ENCODE data around the gene GRIK3.

GRIK3 gene

DNA sequence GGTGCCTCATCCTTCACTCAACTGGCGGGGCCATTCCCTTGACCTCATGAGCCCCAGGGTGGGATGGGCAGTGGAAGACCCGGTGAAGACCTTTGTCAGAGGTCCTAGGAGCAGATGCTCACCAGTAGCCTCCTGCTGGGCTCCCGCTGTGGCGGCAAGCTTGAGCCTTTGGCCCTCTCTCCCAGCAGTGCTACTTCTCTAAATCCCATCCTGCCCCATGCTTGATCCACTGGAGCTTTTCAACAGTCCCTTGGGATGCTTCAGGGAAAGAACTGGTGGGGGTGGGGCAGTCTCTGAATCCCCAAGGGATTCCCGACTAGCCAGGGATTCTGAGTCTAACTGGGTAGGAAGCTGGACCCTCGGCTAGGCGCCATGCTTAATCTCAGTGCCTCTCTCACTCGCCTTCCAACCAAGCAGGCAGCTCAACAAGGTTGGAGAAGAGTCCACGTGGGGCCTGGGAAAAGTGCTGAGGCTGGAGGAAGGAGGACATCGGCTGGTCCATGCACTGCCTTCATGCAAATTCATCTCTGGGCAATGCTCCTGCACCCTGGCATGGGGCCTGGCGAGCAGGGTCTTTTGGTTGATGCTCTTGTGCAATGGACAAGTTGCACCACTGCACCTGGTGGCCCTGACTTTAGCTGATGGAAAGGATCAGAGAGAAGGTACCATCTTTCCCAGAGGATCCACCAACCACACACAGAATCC, 190.3 kb downstream of the GRIK3 start:
- H4K20me1 ChIP-seq (ENCODE audit: insufficient read depth, low read length), result no peaks in the 10 kb centered on the region
- no peak overlapping the region for H3K4me3 ChIP-seq (ENCODE audit: low read length)
- no peaks in the 10 kb centered on the region for H3K4me1 ChIP-seq (ENCODE audit: low read length)
- H3K9ac ChIP-seq (ENCODE audit: low read length), result no peak overlapping the region
- H2AFZ ChIP-seq (ENCODE audit: low read depth, low read length), result no peak overlapping the region
- TF ChIP-seq, protein P1, sequence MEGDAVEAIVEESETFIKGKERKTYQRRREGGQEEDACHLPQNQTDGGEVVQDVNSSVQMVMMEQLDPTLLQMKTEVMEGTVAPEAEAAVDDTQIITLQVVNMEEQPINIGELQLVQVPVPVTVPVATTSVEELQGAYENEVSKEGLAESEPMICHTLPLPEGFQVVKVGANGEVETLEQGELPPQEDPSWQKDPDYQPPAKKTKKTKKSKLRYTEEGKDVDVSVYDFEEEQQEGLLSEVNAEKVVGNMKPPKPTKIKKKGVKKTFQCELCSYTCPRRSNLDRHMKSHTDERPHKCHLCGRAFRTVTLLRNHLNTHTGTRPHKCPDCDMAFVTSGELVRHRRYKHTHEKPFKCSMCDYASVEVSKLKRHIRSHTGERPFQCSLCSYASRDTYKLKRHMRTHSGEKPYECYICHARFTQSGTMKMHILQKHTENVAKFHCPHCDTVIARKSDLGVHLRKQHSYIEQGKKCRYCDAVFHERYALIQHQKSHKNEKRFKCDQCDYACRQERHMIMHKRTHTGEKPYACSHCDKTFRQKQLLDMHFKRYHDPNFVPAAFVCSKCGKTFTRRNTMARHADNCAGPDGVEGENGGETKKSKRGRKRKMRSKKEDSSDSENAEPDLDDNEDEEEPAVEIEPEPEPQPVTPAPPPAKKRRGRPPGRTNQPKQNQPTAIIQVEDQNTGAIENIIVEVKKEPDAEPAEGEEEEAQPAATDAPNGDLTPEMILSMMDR (IDR thresholded peaks at IDR 0.05; ENCODE audit: low read depth, low read length), result no peak
- no peak for TF ChIP-seq EZH2phosphoT487 (IDR thresholded peaks at IDR 0.05; ENCODE audit: low read depth)
- H3K27me3 ChIP-seq (ENCODE audit: low read depth, low read length), result peaks cover 10% of the 10 kb centered on the region
- H3K9me3 ChIP-seq (ENCODE audit: insufficient read depth, low read length), result no peaks in the 10 kb centered on the region
- no peaks in the 10 kb centered on the region for H3K36me3 ChIP-seq (replicated peaks; ENCODE audit: low read depth, low read length)
- H3K27ac ChIP-seq (ENCODE audit: low read length), result no peak overlapping the region
- no peak overlapping the region for H3K4me2 ChIP-seq (ENCODE audit: low read length)
- H3K79me2 ChIP-seq (ENCODE audit: low read length), result no peaks in the 10 kb centered on the region

DNA sequence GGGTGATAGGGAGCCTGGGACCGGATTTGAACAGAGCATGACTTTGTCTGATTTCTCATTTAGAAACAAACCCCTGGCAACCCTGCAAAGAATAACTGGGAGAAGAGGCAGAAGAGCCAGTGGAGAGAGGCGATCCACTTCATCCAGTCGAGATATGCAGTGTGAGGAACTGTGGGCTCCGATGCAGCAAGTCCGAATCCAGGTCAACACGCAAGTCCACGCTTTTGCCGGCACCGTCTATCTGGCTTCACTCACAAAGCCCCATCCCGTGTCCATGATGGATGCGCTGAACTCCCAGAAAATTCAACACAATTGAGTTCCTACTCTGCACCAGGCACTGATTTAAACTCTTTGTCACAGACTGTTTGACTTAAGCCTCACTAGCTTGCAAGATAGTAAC, 191.3 kb downstream of the GRIK3 start:
- H3K9me3 ChIP-seq (ENCODE audit: insufficient read depth, low read length), result no peaks in the 10 kb centered on the region
- H3K9ac ChIP-seq (ENCODE audit: low read length), result no peak overlapping the region
- no peak for TF ChIP-seq EZH2phosphoT487 (IDR thresholded peaks at IDR 0.05; ENCODE audit: low read depth)
- TF ChIP-seq, protein P1 (IDR thresholded peaks at IDR 0.05; ENCODE audit: low read depth, low read length), result no peak

DNA sequence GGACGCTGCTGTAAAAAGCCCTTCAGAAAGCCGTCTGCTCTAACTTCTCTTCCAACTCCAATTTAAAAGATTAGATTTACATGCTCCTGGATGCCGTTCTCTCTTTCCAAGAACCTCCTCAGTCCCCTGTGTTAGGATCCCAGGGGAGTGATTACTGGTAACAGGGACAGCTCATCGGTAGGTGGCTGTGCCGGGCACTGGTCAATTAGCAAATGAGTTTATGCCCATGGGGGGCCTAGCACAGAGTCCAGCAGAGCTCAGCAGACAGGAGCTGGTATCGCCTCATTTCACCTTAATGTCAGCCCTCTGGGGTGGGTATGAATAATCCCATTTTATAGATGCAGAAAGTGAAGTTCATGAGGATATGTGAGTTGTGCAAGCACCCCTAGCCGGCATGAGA, 191.9 kb downstream of the GRIK3 start:
- no peaks in the 10 kb centered on the region for H3K27me3 ChIP-seq (ENCODE audit: low read depth, low read length)

More for the DNA sequence above, 191.3 kb downstream of the GRIK3 start:
- H3K79me2 ChIP-seq (ENCODE audit: low read length), result no peaks in the 10 kb centered on the region
- H2AFZ ChIP-seq (ENCODE audit: low read depth, low read length), result no peak overlapping the region
- no peak overlapping the region for H3K27ac ChIP-seq (ENCODE audit: low read length)
- peaks cover 5% of the 10 kb centered on the region for H3K27me3 ChIP-seq (ENCODE audit: low read depth, low read length)
- H3K36me3 ChIP-seq (replicated peaks; ENCODE audit: low read depth, low read length), result no peaks in the 10 kb centered on the region
- no peaks in the 10 kb centered on the region for H3K4me1 ChIP-seq (ENCODE audit: low read length)
- H4K20me1 ChIP-seq (ENCODE audit: insufficient read depth, low read length), result no peaks in the 10 kb centered on the region
- H3K4me2 ChIP-seq (ENCODE audit: low read length), result no peak overlapping the region
- H3K4me3 ChIP-seq (ENCODE audit: low read length), result no peak overlapping the region

DNA sequence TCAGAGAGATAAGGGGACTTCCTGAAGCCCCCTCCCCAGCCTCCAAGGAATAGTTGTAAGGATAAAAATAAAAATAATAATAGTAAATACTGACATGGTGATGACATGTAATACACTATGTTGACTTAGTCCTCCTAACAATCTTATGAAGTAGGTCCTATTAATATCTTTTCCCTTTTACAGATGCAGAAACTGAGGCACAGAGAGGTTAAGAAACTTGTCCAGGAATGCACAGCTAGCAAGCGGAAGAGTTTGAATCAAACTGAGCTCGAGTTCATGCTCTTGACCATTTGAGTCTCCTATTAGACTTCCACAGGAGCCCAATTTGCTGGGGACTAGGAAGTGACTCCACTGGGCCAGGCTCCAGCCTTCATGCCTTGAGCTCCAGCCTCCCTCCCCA, 194.8 kb downstream of the GRIK3 start:
- H3K27me3 ChIP-seq (ENCODE audit: low read depth, low read length), result no peaks in the 10 kb centered on the region
- no peaks in the 10 kb centered on the region for H3K9me3 ChIP-seq (ENCODE audit: insufficient read depth, low read length)
- no peaks in the 10 kb centered on the region for H3K4me1 ChIP-seq (ENCODE audit: low read length)
- no peak overlapping the region for H3K27ac ChIP-seq (ENCODE audit: low read length)
- no peaks in the 10 kb centered on the region for H4K20me1 ChIP-seq (ENCODE audit: insufficient read depth, low read length)
- TF ChIP-seq, protein P1 (IDR thresholded peaks at IDR 0.05; ENCODE audit: low read depth, low read length), result no peak
- no peak for TF ChIP-seq EZH2phosphoT487 (IDR thresholded peaks at IDR 0.05; ENCODE audit: low read depth)
- H2AFZ ChIP-seq (ENCODE audit: low read depth, low read length), result no peak overlapping the region
- no peaks in the 10 kb centered on the region for H3K36me3 ChIP-seq (replicated peaks; ENCODE audit: low read depth, low read length)
- H3K4me3 ChIP-seq (ENCODE audit: low read length), result no peak overlapping the region
- H3K9ac ChIP-seq (ENCODE audit: low read length), result no peak overlapping the region
- no peaks in the 10 kb centered on the region for H3K79me2 ChIP-seq (ENCODE audit: low read length)
- no peak overlapping the region for H3K4me2 ChIP-seq (ENCODE audit: low read length)

More for the DNA sequence above, 191.9 kb downstream of the GRIK3 start:
- H3K9ac ChIP-seq (ENCODE audit: low read length), result no peak overlapping the region
- H2AFZ ChIP-seq (ENCODE audit: low read depth, low read length), result no peak overlapping the region
- H3K4me1 ChIP-seq (ENCODE audit: low read length), result no peaks in the 10 kb centered on the region
- no peak overlapping the region for H3K4me3 ChIP-seq (ENCODE audit: low read length)
- H3K79me2 ChIP-seq (ENCODE audit: low read length), result no peaks in the 10 kb centered on the region
- H3K9me3 ChIP-seq (ENCODE audit: insufficient read depth, low read length), result no peaks in the 10 kb centered on the region
- H4K20me1 ChIP-seq (ENCODE audit: insufficient read depth, low read length), result no peaks in the 10 kb centered on the region
- H3K4me2 ChIP-seq (ENCODE audit: low read length), result no peak overlapping the region
- no peak overlapping the region for H3K27ac ChIP-seq (ENCODE audit: low read length)
- H3K36me3 ChIP-seq (replicated peaks; ENCODE audit: low read depth, low read length), result no peaks in the 10 kb centered on the region
- TF ChIP-seq EZH2phosphoT487 (IDR thresholded peaks at IDR 0.05; ENCODE audit: low read depth), result no peak
- TF ChIP-seq, protein P1 (IDR thresholded peaks at IDR 0.05; ENCODE audit: low read depth, low read length), result no peak
